Type B pancreatic cell (in vitro differentiated cells): ENCODE measurements around the gene PPP2R1A. TPM values are rescaled to one million over a fixed set of nuclear protein-coding genes. Genes with fewer than 3 reads are reported as not detected.

Source experiments
- DNase-seq: peaks from one replicate; pipeline ENCODE4 v3.0.0; 2021; ENCODE audit warnings: mixed read lengths; ENCODE audit not compliant: unreplicated experiment; ENCODE audit errors: extremely low spot score
- H3K27ac Mint-ChIP-seq: 2 replicates; pipeline ENCODE4 v1.8.0; 2021; ENCODE audit warnings: mild to moderate bottlenecking, mixed read lengths
- H3K27me3 Mint-ChIP-seq: 2 replicates; pipeline ENCODE4 v1.8.0; 2021; ENCODE audit warnings: mixed read lengths
- H3K36me3 Mint-ChIP-seq: 2 replicates; pipeline ENCODE4 v1.8.0; 2021; ENCODE audit warnings: mixed read lengths
- H3K4me1 Mint-ChIP-seq: one replicate; pipeline ENCODE4 v1.8.0; 2021; ENCODE audit warnings: mixed read lengths; ENCODE audit not compliant: unreplicated experiment
- H3K4me3 Mint-ChIP-seq: 2 replicates; pipeline ENCODE4 v1.8.0; 2021; ENCODE audit warnings: mild to moderate bottlenecking, mixed read lengths
- H3K9me3 Mint-ChIP-seq: 2 replicates; pipeline ENCODE4 v1.8.0; 2021; ENCODE audit warnings: mixed read lengths
- long read RNA-seq: library from polyadenylated mRNA; unstranded; transcript quantifications from one replicate; pipeline ENCODE4 v2.0.0, GENCODE V29; 2020
- total RNA-seq: library from RNA; stranded (reverse); gene quantifications from 2 replicates; pipeline ENCODE4 v1.2.1, GENCODE V29; 2021; ENCODE audit warnings: low replicate concordance
- TF ChIP-seq, protein P1 (sequence below): fragments of 200-600 bp; sonication (generic); conservative IDR thresholded peaks from 2 replicates; pipeline ENCODE4 v1.5.0; 2021; ENCODE audit warnings: antibody characterized with exemption, mild to moderate bottlenecking

Gene PPP2R1A
- total RNA-seq = 319 and 323 TPM in 2 replicates
- long read RNA-seq, full-length matches to known transcripts = 207 of 265 reads
- long read RNA-seq, partial matches to known transcripts = 53 of 265 reads
- long read RNA-seq, other reads (novel, unspliced or antisense) = 5 of 265 reads

DNA sequence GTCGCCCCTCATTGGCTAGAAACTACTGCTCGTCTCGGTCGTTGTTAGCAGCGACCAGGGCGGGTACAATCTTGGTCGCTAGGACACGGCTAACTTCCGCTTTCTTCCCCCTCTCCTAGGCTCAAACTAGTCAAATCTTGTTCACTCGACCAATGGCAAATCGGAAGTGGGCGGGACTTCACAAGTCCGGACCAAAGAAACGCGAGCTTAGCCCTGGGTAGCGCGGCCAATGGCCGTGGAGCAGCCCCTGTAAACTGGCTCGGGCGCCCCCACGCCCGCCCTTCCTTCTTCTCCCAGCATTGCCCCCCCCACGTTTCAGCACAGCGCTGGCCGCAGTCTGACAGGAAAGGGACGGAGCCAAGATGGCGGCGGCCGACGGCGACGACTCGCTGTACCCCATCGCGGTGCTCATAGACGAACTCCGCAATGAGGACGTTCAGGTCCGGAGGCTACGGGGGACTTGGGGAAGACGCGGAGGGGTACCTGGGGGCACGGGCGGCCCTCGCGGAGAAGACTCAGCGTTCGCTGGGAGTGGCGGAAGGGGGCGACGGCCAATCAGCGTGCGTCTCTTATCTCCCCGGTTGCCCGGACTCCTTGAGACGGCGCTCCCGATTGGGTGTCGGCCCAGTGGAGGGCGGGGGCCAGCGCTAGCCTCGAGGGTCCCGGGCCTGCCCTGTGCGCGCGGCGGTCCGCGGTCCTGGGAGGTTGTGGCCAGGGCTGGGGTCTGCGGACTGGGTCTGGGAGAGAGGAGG lies at the start of gene PPP2R1A:
TSS of gene PPP2R1A (plus strand) at position 318 of the 752 bp plus-strand sequence. CDS start at position 363, 45 bp downstream.
- TF ChIP-seq, protein P1, sequence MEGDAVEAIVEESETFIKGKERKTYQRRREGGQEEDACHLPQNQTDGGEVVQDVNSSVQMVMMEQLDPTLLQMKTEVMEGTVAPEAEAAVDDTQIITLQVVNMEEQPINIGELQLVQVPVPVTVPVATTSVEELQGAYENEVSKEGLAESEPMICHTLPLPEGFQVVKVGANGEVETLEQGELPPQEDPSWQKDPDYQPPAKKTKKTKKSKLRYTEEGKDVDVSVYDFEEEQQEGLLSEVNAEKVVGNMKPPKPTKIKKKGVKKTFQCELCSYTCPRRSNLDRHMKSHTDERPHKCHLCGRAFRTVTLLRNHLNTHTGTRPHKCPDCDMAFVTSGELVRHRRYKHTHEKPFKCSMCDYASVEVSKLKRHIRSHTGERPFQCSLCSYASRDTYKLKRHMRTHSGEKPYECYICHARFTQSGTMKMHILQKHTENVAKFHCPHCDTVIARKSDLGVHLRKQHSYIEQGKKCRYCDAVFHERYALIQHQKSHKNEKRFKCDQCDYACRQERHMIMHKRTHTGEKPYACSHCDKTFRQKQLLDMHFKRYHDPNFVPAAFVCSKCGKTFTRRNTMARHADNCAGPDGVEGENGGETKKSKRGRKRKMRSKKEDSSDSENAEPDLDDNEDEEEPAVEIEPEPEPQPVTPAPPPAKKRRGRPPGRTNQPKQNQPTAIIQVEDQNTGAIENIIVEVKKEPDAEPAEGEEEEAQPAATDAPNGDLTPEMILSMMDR = no peak
- Mint-ChIP-seq H3K4me3 (peak within 1 kb of the TSS; percentile 99), H3K4me1 (peaks cover 29% of the 10 kb centered on the region), H3K36me3 (peaks cover 24% of the 10 kb centered on the region), H3K9me3 (no peaks in the 10 kb centered on the region), H3K27ac (peak within 1 kb of the TSS; percentile 99), H3K27me3 (no peaks in the 10 kb centered on the region)
- peak; percentile 98 for DNase-seq

DNA sequence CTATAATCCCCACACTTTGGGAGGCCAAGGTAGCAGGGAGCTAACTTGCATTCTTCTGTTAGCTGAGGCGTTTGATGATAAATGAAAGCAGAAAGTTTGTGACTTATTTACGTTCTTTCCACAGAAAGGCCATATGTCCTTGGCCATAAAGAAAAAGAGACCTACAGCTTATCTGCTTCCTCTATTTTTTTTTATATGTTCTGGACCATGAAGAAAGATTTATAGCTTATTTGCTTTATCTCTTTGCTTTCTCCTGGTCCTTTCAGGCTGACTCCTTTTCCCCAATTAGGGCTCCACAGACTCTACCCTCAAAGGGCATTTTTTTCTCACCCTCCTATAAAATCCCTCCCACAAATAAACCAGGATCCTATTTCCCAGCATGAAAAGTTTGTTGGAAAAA lies 48.6 kb upstream of the PPP2R1A start:
- H3K4me3 Mint-ChIP-seq = peak overlapping the region; percentile 81
- no peaks in the 10 kb centered on the region for H3K27me3 Mint-ChIP-seq
- peaks cover 26% of the 10 kb centered on the region for H3K36me3 Mint-ChIP-seq
- H3K27ac Mint-ChIP-seq = peak overlapping the region; percentile 96
- DNase-seq = no peak
- H3K9me3 Mint-ChIP-seq = peaks cover 11% of the 10 kb centered on the region
- H3K4me1 Mint-ChIP-seq = peaks cover 15% of the 10 kb centered on the region
- TF ChIP-seq, protein P1 = no peak

DNA sequence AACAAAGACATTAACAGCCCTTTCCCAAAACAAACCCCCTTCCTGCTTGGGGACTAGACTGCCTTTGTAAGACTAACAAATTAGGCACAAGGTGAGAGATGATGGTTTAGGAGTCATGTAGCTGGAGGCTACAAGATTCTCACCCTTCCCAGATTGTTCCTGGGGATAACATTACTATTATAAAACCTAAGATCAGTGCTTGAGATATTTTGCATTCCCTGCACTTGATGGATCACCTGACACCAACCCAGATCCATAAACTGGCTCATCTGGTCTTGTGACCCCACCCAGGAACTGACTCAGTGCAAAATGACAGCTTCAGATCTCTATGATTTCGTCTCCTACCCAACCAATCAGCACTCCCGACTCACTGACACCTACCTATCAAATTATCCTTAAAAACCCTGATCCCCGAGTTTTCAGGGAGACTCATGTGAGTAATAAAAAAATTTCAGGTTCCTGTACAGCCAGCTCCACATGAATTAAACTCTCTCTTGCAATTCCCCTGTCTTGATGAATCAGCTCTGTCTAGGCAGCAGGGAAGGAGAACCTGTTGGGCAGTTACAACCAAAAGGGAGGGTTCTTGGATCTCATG lies 47.8 kb upstream of the PPP2R1A start:
- peaks cover 15% of the 10 kb centered on the region for H3K4me1 Mint-ChIP-seq
- H3K4me3 Mint-ChIP-seq = peak overlapping the region; percentile 81
- peaks cover 8% of the 10 kb centered on the region for H3K9me3 Mint-ChIP-seq
- DNase-seq = no peak
- peak overlapping the region; percentile 96 for H3K27ac Mint-ChIP-seq
- H3K36me3 Mint-ChIP-seq = peaks cover 23% of the 10 kb centered on the region
- TF ChIP-seq, protein P1 = no peak
- H3K27me3 Mint-ChIP-seq = no peaks in the 10 kb centered on the region

DNA sequence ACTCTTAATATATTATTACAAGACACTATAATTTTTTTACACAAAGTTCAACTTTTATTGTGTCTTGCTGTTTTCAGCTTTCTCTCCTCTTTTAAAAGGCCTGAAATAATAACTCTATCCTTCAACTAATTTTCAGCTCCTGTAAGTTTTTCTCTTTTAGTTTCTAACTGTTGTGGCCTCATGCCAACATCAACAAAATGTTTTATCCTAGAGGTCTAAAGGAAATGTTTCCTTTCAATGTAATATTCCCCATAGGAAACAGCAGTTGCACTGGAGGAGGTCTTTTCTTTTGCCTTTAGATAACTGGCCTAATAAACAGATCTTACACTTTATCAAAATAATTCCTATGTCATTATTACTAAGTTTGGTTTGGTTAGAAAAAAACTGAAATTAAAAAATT lies 41.6 kb upstream of the PPP2R1A start:
- TF ChIP-seq, protein P1 = no peak
- DNase-seq = no peak
- Mint-ChIP-seq H3K4me3 (no peak overlapping the region), H3K9me3 (peaks cover 10% of the 10 kb centered on the region), H3K36me3 (peaks cover 12% of the 10 kb centered on the region), H3K4me1 (no peaks in the 10 kb centered on the region), H3K27ac (no peak overlapping the region), H3K27me3 (no peaks in the 10 kb centered on the region)

DNA sequence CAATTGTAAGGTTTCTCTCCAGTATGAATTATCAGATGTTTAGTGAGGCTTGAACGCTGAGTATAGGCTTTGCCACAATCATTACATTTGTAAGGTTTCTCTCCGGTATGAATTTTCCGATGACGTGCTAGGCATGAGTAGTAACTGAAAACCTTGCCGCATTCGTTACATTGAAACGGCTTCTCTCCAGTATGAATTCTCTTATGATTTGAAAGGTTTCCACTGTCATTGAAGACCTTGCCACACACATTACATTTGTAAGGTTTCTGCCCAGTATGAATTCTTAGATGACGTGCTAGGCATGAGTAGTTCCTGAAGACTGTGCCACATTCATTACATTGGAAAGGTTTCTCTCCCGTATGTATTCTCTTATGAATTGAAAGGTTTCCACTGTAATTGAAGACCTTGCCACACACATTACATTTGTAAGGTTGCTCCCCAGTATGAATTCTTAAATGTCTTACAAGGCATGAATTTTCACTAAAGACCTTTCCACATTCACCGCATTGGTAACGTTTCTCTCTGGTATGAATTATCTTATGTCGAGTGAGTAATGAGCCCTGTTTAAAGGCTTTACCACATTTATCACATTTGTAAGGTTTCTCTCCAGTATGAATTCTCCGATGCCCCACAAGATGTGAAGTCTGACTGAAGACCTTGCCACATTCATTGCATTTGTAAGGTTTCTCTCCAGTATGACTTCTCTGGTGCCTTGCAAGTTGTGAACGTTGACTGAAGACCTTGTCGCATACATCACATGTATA lies 34.1 kb upstream of the PPP2R1A start:
- no peak for DNase-seq
- Mint-ChIP-seq H3K4me1 (no peaks in the 10 kb centered on the region), H3K9me3 (peaks cover 52% of the 10 kb centered on the region), H3K4me3 (no peak overlapping the region), H3K27ac (no peak overlapping the region), H3K36me3 (peaks cover 63% of the 10 kb centered on the region), H3K27me3 (no peaks in the 10 kb centered on the region)
- TF ChIP-seq, protein P1 = no peak
